Measurements from ENCODE around the gene SLC6A3. TPM values are rescaled to one million over a fixed set of nuclear protein-coding genes. Genes with fewer than 3 reads are reported as not detected.

The SLC6A3 gene
- total and polyA plus RNA-seq, 2 donors (not counting 1 experiment from before 2014, with no cell fraction given) = 0.01 to 0.15 TPM

GRCh38 chr5:1437876-1438559, 7.2 kb downstream of the SLC6A3 start:
- Histone ChIP-seq H3K79me2 (ENCODE audit: control insufficient read depth, insufficient read depth, low read length) (no peaks in the 10 kb centered on the region), H3K27ac (ENCODE audit: low read length in 2 of 2) (no peak overlapping the region), H3K27me3 (replicated peaks in 1 of 4; ENCODE audit: control extremely low read depth in 1 of 4, control insufficient read depth in 3 of 4, insufficient read depth in 4 of 4, low read length in 3 of 4) (peaks cover 0 to 32% (median 4%) of the 10 kb centered on the region in 4 experiments), H3K36me3 (replicated peaks in 1 of 2; ENCODE audit: control extremely low read depth in 1 of 2, control insufficient read depth in 1 of 2, extremely low read depth in 1 of 2, insufficient read depth in 2 of 2, low read length in 1 of 2) (no peaks in the 10 kb centered on the region), H2AFZ (ENCODE audit: insufficient read depth, low read depth, low read length, poor library complexity, severe bottlenecking) (no peak overlapping the region), H3K9me3 (ENCODE audit: control extremely low read depth in 1 of 3, control insufficient read depth in 2 of 3, insufficient read depth in 1 of 3, low read length in 2 of 3) (peaks cover 0 to 36% (median 3%) of the 10 kb centered on the region in 3 donors), H3K4me3 (ENCODE audit: control extremely low read depth in 1 of 5, extremely low read depth in 1 of 5, insufficient read depth in 1 of 5, low read depth in 2 of 5, low read length in 4 of 5) (no peak overlapping the region), H4K20me1 (ENCODE audit: control insufficient read depth, insufficient read depth, low read length, poor library complexity, severe bottlenecking) (no peaks in the 10 kb centered on the region), H3K9ac (ENCODE audit: low read length) (no peak overlapping the region), H3K4me2 (replicated peaks; ENCODE audit: low read depth, low read length, poor library complexity, severe bottlenecking) (no peak overlapping the region), H3K4me1 (ENCODE audit: control insufficient read depth in 2 of 2, insufficient read depth in 2 of 2, low read length in 2 of 2) (peaks cover 0 to 3% of the 10 kb centered on the region in 2 donors)
- Mint-ChIP-seq H3K9me3 (ENCODE audit: insufficient read depth) (peaks cover 11% of the 10 kb centered on the region), H3K4me3 (no peak overlapping the region), H3K4me1 (peaks cover 1% of the 10 kb centered on the region), H3K27me3 (peaks cover 38% of the 10 kb centered on the region), H3K27ac (no peak overlapping the region)
- DNase-seq = no peak
- TF ChIP-seq CTCF (IDR thresholded peaks at IDR 0.05) (no peak), EZH2 (IDR thresholded peaks at IDR 0.05; ENCODE audit: borderline replicate concordance, insufficient read depth, low read depth, low read length, poor library complexity, severe bottlenecking) (no peak)
- CTCF ChIA-PET = no interaction called here
- POLR2A ChIA-PET = no interaction called here
- 92% methylated on average over 25 of the region's 25 CpGs for WGBS (ENCODE audit: insufficient coverage)
- ATAC-seq (ENCODE audit: low read depth) = no peak
- intact Hi-C loops (cut with micrococcal nuclease) = no loop called here

- POLR2A ChIA-PET = no interaction called here
- H3K27me3 ChIP-seq (replicated peaks in 1 of 4; ENCODE audit: control extremely low read depth in 1 of 4, control insufficient read depth in 3 of 4, insufficient read depth in 4 of 4, low read length in 3 of 4) = peaks cover 0 to 25% (median 1%) of the 10 kb centered on the region in 4 experiments
These were observed 7.9 kb downstream of the SLC6A3 start for GRCh38 chr5:1437226-1437829.

More at GRCh38 chr5:1437226-1437829, 7.9 kb downstream of the SLC6A3 start:
- ATAC-seq (ENCODE audit: low read depth) (no peak), DNase-seq (no peak)
- H3K27ac Mint-ChIP-seq = no peak overlapping the region
- Histone ChIP-seq H3K9ac (ENCODE audit: low read length) (no peak overlapping the region), H3K9me3 (ENCODE audit: control extremely low read depth in 1 of 3, control insufficient read depth in 2 of 3, insufficient read depth in 1 of 3, low read length in 2 of 3) (peaks cover 0 to 33% (median 3%) of the 10 kb centered on the region in 3 donors), H3K4me3 (ENCODE audit: control extremely low read depth in 1 of 5, extremely low read depth in 1 of 5, insufficient read depth in 1 of 5, low read depth in 2 of 5, low read length in 4 of 5) (no peak overlapping the region), H3K4me2 (replicated peaks; ENCODE audit: low read depth, low read length, poor library complexity, severe bottlenecking) (no peak overlapping the region), H4K20me1 (ENCODE audit: control insufficient read depth, insufficient read depth, low read length, poor library complexity, severe bottlenecking) (no peaks in the 10 kb centered on the region), H3K4me1 (ENCODE audit: control insufficient read depth in 2 of 2, insufficient read depth in 2 of 2, low read length in 2 of 2) (no peaks in the 10 kb centered on the region), H3K27ac (ENCODE audit: low read length in 2 of 2) (no peak overlapping the region), H2AFZ (ENCODE audit: insufficient read depth, low read depth, low read length, poor library complexity, severe bottlenecking) (no peak overlapping the region), H3K79me2 (ENCODE audit: control insufficient read depth, insufficient read depth, low read length) (no peaks in the 10 kb centered on the region), H3K36me3 (replicated peaks in 1 of 2; ENCODE audit: control extremely low read depth in 1 of 2, control insufficient read depth in 1 of 2, extremely low read depth in 1 of 2, insufficient read depth in 2 of 2, low read length in 1 of 2) (no peaks in the 10 kb centered on the region)
- intact Hi-C loops (cut with micrococcal nuclease) = no loop called here
- CTCF ChIA-PET = no interaction called here
- TF ChIP-seq CTCF (IDR thresholded peaks at IDR 0.05) (no peak), EZH2 (IDR thresholded peaks at IDR 0.05; ENCODE audit: borderline replicate concordance, insufficient read depth, low read depth, low read length, poor library complexity, severe bottlenecking) (no peak)
- peaks cover 33% of the 10 kb centered on the region for H3K27me3 Mint-ChIP-seq
- no peak overlapping the region for H3K4me3 Mint-ChIP-seq
- 55% methylated on average over 9 of the region's 11 CpGs for WGBS (ENCODE audit: insufficient coverage)
- peaks cover 11% of the 10 kb centered on the region for H3K9me3 Mint-ChIP-seq (ENCODE audit: insufficient read depth)
- H3K4me1 Mint-ChIP-seq = no peaks in the 10 kb centered on the region

All from B cell (primary cell).